H9 (cell line): ENCODE results near the gene ST6GALNAC3. TPM values are rescaled to one million over a fixed set of nuclear protein-coding genes. Genes with fewer than 3 reads are reported as not detected.

ENCODE experiments used
- DNase-seq: peaks from one replicate; pipeline ENCODE4 v3.0.0-alpha.2; 2017
- H2AFZ ChIP-seq: one replicate; pipeline ENCODE4 v1.6.1; 2013; ENCODE audit warnings: mild to moderate bottlenecking, low read length, control low read depth, moderate library complexity
- H2AK5ac ChIP-seq: 2 replicates; pipeline ENCODE4 v1.6.1; 2013; ENCODE audit warnings: low read length, control low read depth, mixed read lengths; ENCODE audit not compliant: insufficient read length
- H2BK120ac ChIP-seq: one replicate; pipeline ENCODE4 v1.6.1; 2013; ENCODE audit warnings: low read depth, mild to moderate bottlenecking, low read length, control low read depth, inconsistent platforms; ENCODE audit not compliant: poor library complexity, severe bottlenecking
- H2BK12ac ChIP-seq: 2 replicates; pipeline ENCODE4 v1.6.1; 2013; ENCODE audit warnings: low read length, control low read depth, mixed read lengths, low read depth; ENCODE audit not compliant: insufficient read length
- H2BK15ac ChIP-seq: 2 replicates; pipeline ENCODE4 v1.6.1; 2013; ENCODE audit warnings: low read depth, low read length, control low read depth
- H2BK20ac ChIP-seq: one replicate; pipeline ENCODE4 v1.6.1; 2013; ENCODE audit warnings: low read depth, mild to moderate bottlenecking, low read length, control low read depth, inconsistent platforms; ENCODE audit not compliant: poor library complexity, severe bottlenecking
- H2BK5ac ChIP-seq: 2 replicates; pipeline ENCODE4 v1.6.1; 2013; ENCODE audit warnings: low read length, control low read depth, mixed read lengths; ENCODE audit not compliant: insufficient read length
- H3K14ac ChIP-seq: 2 replicates; pipeline ENCODE4 v1.6.1; 2013; ENCODE audit warnings: low read length, control low read depth; ENCODE audit not compliant: insufficient read depth
- H3K18ac ChIP-seq: 2 replicates; pipeline ENCODE4 v1.6.1; 2013; ENCODE audit warnings: low read depth, mild to moderate bottlenecking, mixed read lengths, low read length, control low read depth; ENCODE audit not compliant: insufficient read length
- H3K23ac ChIP-seq: 2 replicates; pipeline ENCODE4 v1.6.1; 2013; ENCODE audit warnings: low read length, control low read depth, mixed read lengths, low read depth; ENCODE audit not compliant: insufficient read length
- H3K23me2 ChIP-seq: 2 replicates; pipeline ENCODE4 v1.6.1; 2013; ENCODE audit warnings: low read depth, mild to moderate bottlenecking, mixed read lengths, low read length, control low read depth; ENCODE audit not compliant: insufficient read length, poor library complexity, severe bottlenecking
- H3K27ac ChIP-seq: 2 replicates; pipeline ENCODE4 v1.5.1; 2013; ENCODE audit warnings: low read length, control low read depth, mixed read lengths, low read depth; ENCODE audit not compliant: insufficient read length
- H3K27me3 ChIP-seq: 2 replicates; pipeline ENCODE4 v1.6.1; 2013; ENCODE audit warnings: low read length, control low read depth, inconsistent platforms; ENCODE audit not compliant: insufficient read depth
- H3K4ac ChIP-seq: 2 replicates; pipeline ENCODE4 v1.6.1; 2013; ENCODE audit warnings: low read depth, mild to moderate bottlenecking, control low read depth, inconsistent platforms, low read length, moderate library complexity
- H3K4me1 ChIP-seq: 2 replicates; pipeline ENCODE4 v1.6.1; 2013; ENCODE audit warnings: low read length, control low read depth, inconsistent platforms; ENCODE audit not compliant: insufficient read depth
- H3K4me2 ChIP-seq: 2 replicates; pipeline ENCODE4 v1.6.1; 2013; ENCODE audit warnings: low read length, control low read depth, mixed read lengths; ENCODE audit not compliant: insufficient read length, insufficient read depth
- H3K56ac ChIP-seq: 2 replicates; pipeline ENCODE4 v1.6.1; 2013; ENCODE audit warnings: low read depth, mild to moderate bottlenecking, mixed read lengths, low read length, control low read depth; ENCODE audit not compliant: insufficient read length
- H3K79me1 ChIP-seq: 2 replicates; pipeline ENCODE4 v1.6.1; 2013; ENCODE audit warnings: low read depth, mild to moderate bottlenecking, moderate library complexity, low read length, control low read depth, inconsistent platforms; ENCODE audit not compliant: insufficient read depth, poor library complexity, severe bottlenecking
- H3K79me2 ChIP-seq: 2 replicates; pipeline ENCODE4 v1.6.1; 2013; ENCODE audit warnings: low read length, control low read depth, inconsistent platforms; ENCODE audit not compliant: insufficient read depth
- H3K9ac ChIP-seq: 2 replicates; pipeline ENCODE4 v1.6.1; 2013; ENCODE audit warnings: low read length, control low read depth, mixed read lengths; ENCODE audit not compliant: insufficient read length; ENCODE audit errors: extremely low read depth
- H3K9me3 ChIP-seq: one replicate; pipeline ENCODE4 v1.6.1; 2013; ENCODE audit warnings: low read depth, low read length, inconsistent platforms; ENCODE audit not compliant: control insufficient read depth
- H3T11ph ChIP-seq: one replicate; pipeline ENCODE4 v1.6.1; 2013; ENCODE audit warnings: mild to moderate bottlenecking, low read length, control low read depth, inconsistent platforms
- H4K20me1 ChIP-seq: one replicate; pipeline ENCODE4 v1.6.1; 2013; ENCODE audit not compliant: control insufficient read depth, insufficient read length, insufficient read depth
- H4K5ac ChIP-seq: 2 replicates; pipeline ENCODE4 v1.6.1; 2013; ENCODE audit warnings: low read depth, mild to moderate bottlenecking, mixed read lengths, low read length, control low read depth; ENCODE audit not compliant: insufficient read length
- H4K8ac ChIP-seq: replicated peaks from 2 replicates; pipeline ENCODE4 v1.6.1; 2013; ENCODE audit warnings: low read length, control low read depth, mixed read lengths, low read depth; ENCODE audit not compliant: insufficient read length
- H4K91ac ChIP-seq: 2 replicates; pipeline ENCODE4 v1.6.1; 2013; ENCODE audit warnings: low read depth, mild to moderate bottlenecking, moderate library complexity, mixed read lengths, low read length, control low read depth; ENCODE audit not compliant: insufficient read length
- H3K27ac Mint-ChIP-seq, 3 experiments: 2 replicates in 2 of 3; 3 replicates in 1 of 3; pipeline ENCODE4 v1.8.0; 2020 to 2021; ENCODE audit warnings: mixed read lengths in 3 of 3, mild to moderate bottlenecking in 1 of 3, moderate library complexity in 1 of 3
- H3K27me3 Mint-ChIP-seq: 2 replicates; pipeline ENCODE4 v1.8.0; 2021; ENCODE audit warnings: low read depth, mild to moderate bottlenecking, moderate library complexity, mixed read lengths
- H3K36me3 Mint-ChIP-seq, 3 experiments: 2 replicates in 2 of 3; 3 replicates in 1 of 3; pipeline ENCODE4 v1.8.0; 2020 to 2021; ENCODE audit warnings: low read depth in 3 of 3, mixed read lengths in 3 of 3; ENCODE audit not compliant: insufficient read depth in 1 of 3
- H3K4me1 Mint-ChIP-seq, 2 experiments: 2 replicates each; pipeline ENCODE4 v1.8.0; 2020; ENCODE audit warnings: mixed read lengths in 2 of 2
- H3K4me3 Mint-ChIP-seq, 2 experiments: 2 replicates in 1 of 2; 3 replicates in 1 of 2; pipeline ENCODE4 v1.8.0; 2020 to 2021; ENCODE audit warnings: mild to moderate bottlenecking in 2 of 2, mixed read lengths in 2 of 2, moderate library complexity in 1 of 2
- H3K9me3 Mint-ChIP-seq, 2 experiments: 2 replicates in 1 of 2; 3 replicates in 1 of 2; pipeline ENCODE4 v1.8.0; 2020; ENCODE audit warnings: mild to moderate bottlenecking in 2 of 2, mixed read lengths in 2 of 2, moderate library complexity in 1 of 2
- WGBS: extraction: QIAGEN DNeasy Blood & Tissue Kit; methylation state at CpG from one replicate; pipeline ENCODE4 v1.1.7; 2013; ENCODE audit warnings: missing lambda C conversion rate, low lambda C conversion rate, mixed read lengths; ENCODE audit not compliant: insufficient read length; ENCODE audit errors: extremely low coverage; 5-methylcytosine and 5-hydroxymethylcytosine counted together
- total RNA-seq: library from RNA; stranded (reverse); gene quantifications from 2 replicates; pipeline ENCODE4 v1.2.1, GENCODE V29; 2021
- TF ChIP-seq, protein P1 (sequence below): fragments of 200-600 bp; sonication (generic); conservative IDR thresholded peaks from 3 replicates; pipeline ENCODE4 v1.8.0; 2021; ENCODE audit warnings: antibody characterized with exemption, mild to moderate bottlenecking

Gene ST6GALNAC3
- total RNA-seq, 1 experiment from 2014 or later: 11.2 TPM

DNA sequence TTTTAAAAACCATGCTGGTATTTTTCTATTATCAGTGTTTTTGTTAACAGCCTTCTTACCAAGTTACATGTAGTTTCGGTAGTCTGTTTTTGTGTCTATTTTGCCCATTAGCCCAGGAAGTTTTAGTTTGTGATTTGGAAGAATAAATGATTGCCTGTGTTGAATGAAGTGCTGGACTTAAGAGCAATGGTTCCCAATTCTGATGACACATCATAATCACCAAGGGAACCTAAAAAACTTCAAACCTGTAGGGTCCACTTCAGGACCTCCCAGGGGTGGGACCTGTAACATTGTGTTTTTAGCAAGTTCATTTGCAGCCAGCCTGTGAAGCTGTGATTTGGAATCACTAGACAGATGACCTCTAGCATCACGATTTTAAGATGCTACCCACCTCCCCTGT lies 43.0 kb upstream of the ST6GALNAC3 start:
- no peak for DNase-seq
- Histone ChIP-seq H2BK12ac (no peak overlapping the region), H3K9me3 (no peaks in the 10 kb centered on the region), H3K14ac (no peak overlapping the region), H3K56ac (no peak overlapping the region), H3K23ac (no peak overlapping the region), H2BK20ac (no peak overlapping the region), H3K23me2 (no peaks in the 10 kb centered on the region), H3K4ac (no peak overlapping the region), H4K20me1 (no peaks in the 10 kb centered on the region), H4K91ac (no peak overlapping the region), H2BK120ac (no peak overlapping the region), H4K5ac (no peak overlapping the region), H2AK5ac (no peak overlapping the region), H3K18ac (no peak overlapping the region), H2BK5ac (no peak overlapping the region), H2AFZ (no peak overlapping the region), H3K27me3 (no peaks in the 10 kb centered on the region), H3K4me1 (peaks cover 4% of the 10 kb centered on the region), H3K27ac (no peak overlapping the region), H3T11ph (no peak overlapping the region), H3K9ac (no peak overlapping the region), H2BK15ac (no peak overlapping the region), H3K79me2 (no peaks in the 10 kb centered on the region), H3K4me2 (no peak overlapping the region), H3K79me1 (no peaks in the 10 kb centered on the region), H4K8ac (no peak overlapping the region)
- peaks cover 5 to 6% of the 10 kb centered on the region in 2 experiments for H3K4me1 Mint-ChIP-seq
- no CpG with 5 or more reads among the region's 2 CpGs for WGBS
- no peak overlapping the region for H3K27ac Mint-ChIP-seq
- TF ChIP-seq, protein P1, sequence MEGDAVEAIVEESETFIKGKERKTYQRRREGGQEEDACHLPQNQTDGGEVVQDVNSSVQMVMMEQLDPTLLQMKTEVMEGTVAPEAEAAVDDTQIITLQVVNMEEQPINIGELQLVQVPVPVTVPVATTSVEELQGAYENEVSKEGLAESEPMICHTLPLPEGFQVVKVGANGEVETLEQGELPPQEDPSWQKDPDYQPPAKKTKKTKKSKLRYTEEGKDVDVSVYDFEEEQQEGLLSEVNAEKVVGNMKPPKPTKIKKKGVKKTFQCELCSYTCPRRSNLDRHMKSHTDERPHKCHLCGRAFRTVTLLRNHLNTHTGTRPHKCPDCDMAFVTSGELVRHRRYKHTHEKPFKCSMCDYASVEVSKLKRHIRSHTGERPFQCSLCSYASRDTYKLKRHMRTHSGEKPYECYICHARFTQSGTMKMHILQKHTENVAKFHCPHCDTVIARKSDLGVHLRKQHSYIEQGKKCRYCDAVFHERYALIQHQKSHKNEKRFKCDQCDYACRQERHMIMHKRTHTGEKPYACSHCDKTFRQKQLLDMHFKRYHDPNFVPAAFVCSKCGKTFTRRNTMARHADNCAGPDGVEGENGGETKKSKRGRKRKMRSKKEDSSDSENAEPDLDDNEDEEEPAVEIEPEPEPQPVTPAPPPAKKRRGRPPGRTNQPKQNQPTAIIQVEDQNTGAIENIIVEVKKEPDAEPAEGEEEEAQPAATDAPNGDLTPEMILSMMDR: no peak
- H3K36me3 Mint-ChIP-seq: no peaks in the 10 kb centered on the region
- no peak overlapping the region for H3K4me3 Mint-ChIP-seq
- no peaks in the 10 kb centered on the region; a peak in 1 of 5 replicates for H3K9me3 Mint-ChIP-seq
- no peaks in the 10 kb centered on the region for H3K27me3 Mint-ChIP-seq
